Activated naive CD8-positive, alpha-beta T cell treated with anti-CD3 and anti-CD28 coated beads, Interleukin-2, amount 10 ng/mL, durations not matched to agents 7 days and 5 days (primary cell): ENCODE measurements around the gene PLA2G7. TPM values are rescaled to one million over a fixed set of nuclear protein-coding genes. Genes with fewer than 3 reads are reported as not detected.

ENCODE experiments used
- ATAC-seq: fragments of 150-1000 bp; cut with Tn5 transposase; one replicate; pipeline ENCODE4 v1.10.0; 2021; ENCODE audit warnings: low read depth, moderate library complexity
- POLR2A ChIA-PET: fragments of 350-600 bp; sonication (Branson Sonifier 250); formaldehyde crosslinking; loops from one replicate; lab custom pipeline; 2021; ENCODE audit warnings: antibody characterized with exemption; lab: Charles Lee
- DNase-seq: peaks from one replicate; pipeline ENCODE4 v3.0.0; 2021
- H3K27ac Mint-ChIP-seq: one replicate; pipeline ENCODE4 v1.8.0; 2022; ENCODE audit warnings: mild to moderate bottlenecking, mixed read lengths
- H3K27me3 Mint-ChIP-seq: one replicate; pipeline ENCODE4 v1.8.0; 2022; ENCODE audit warnings: mild to moderate bottlenecking, moderate library complexity, mixed read lengths
- H3K36me3 Mint-ChIP-seq: one replicate; pipeline ENCODE4 v1.8.0; 2021; ENCODE audit warnings: mild to moderate bottlenecking, mixed read lengths
- H3K4me1 Mint-ChIP-seq: one replicate; pipeline ENCODE4 v1.8.0; 2021; ENCODE audit warnings: mixed read lengths
- H3K4me3 Mint-ChIP-seq: one replicate; pipeline ENCODE4 v1.8.0; 2022; ENCODE audit warnings: mild to moderate bottlenecking, moderate library complexity, mixed read lengths
- H3K9me3 Mint-ChIP-seq: one replicate; pipeline ENCODE4 v1.8.0; 2021; ENCODE audit warnings: mixed read lengths
- total RNA-seq, 2 experiments: library from RNA; stranded (reverse); gene quantifications; one replicate each; pipeline ENCODE4 v1.2.3, GENCODE V29; 2021

PLA2G7 gene
- total RNA-seq, 2 experiments from 2014 or later = 7.5 to 9.6 TPM

GRCh38 chr6:46741482-46741881 lies 6.3 kb upstream of the PLA2G7 start:
- POLR2A ChIA-PET = no interaction called here
- Mint-ChIP-seq H3K27me3 (peaks cover 18% of the 10 kb centered on the region), H3K27ac (no peak overlapping the region), H3K9me3 (no peaks in the 10 kb centered on the region), H3K36me3 (no peaks in the 10 kb centered on the region), H3K4me1 (no peaks in the 10 kb centered on the region), H3K4me3 (no peak overlapping the region)
- ATAC-seq (no peak), DNase-seq (no peak)

- H3K36me3 Mint-ChIP-seq = no peaks in the 10 kb centered on the region
- POLR2A ChIA-PET = no interaction called here
- no peaks in the 10 kb centered on the region for H3K9me3 Mint-ChIP-seq
- DNase-seq = no peak
- H3K27ac Mint-ChIP-seq = no peak overlapping the region
- H3K4me1 Mint-ChIP-seq = no peaks in the 10 kb centered on the region
- no peak for ATAC-seq
- no peak overlapping the region for H3K4me3 Mint-ChIP-seq
- H3K27me3 Mint-ChIP-seq = peaks cover 46% of the 10 kb centered on the region
Observed at GRCh38 chr6:46736906-46737305, 1.7 kb upstream of the PLA2G7 start.

GRCh38 chr6:46735720-46736031 lies 501 bp upstream of the PLA2G7 start:
- no peaks in the 10 kb centered on the region for H3K9me3 Mint-ChIP-seq

DNA sequence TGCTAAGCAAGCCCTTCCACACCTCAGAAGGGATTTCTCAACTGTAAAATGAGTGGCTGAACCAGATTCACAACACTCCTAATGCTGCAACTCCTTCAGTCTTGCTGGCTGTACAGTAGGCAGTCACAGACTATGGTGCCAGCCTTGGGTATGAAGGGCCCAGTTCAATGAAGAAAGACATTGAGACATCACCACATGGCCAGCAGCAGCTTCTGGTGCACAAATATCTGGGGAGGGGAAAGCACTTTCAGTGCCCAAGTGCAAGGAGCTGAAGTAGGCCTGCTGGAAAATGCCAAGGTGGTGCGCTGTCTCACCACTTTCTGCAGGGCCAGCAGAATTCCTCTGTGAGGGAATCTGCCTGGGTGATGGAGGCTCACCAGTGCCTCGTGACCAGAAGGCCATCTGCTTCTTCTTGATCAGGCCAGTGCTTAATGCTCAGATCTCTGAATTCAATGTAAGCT lies 1.8 kb downstream of the PLA2G7 start:
- no peak overlapping the region for H3K27ac Mint-ChIP-seq
- H3K36me3 Mint-ChIP-seq = no peaks in the 10 kb centered on the region
- POLR2A ChIA-PET = no interaction called here
- no peaks in the 10 kb centered on the region for H3K9me3 Mint-ChIP-seq
- H3K27me3 Mint-ChIP-seq = peaks cover 50% of the 10 kb centered on the region
- no peak for DNase-seq
- no peak for ATAC-seq
- no peak overlapping the region for H3K4me3 Mint-ChIP-seq
- no peaks in the 10 kb centered on the region for H3K4me1 Mint-ChIP-seq

More at GRCh38 chr6:46735720-46736031, 501 bp upstream of the PLA2G7 start:
- POLR2A ChIA-PET = no interaction called here
- no peak overlapping the region for H3K4me3 Mint-ChIP-seq
- no peaks in the 10 kb centered on the region for H3K36me3 Mint-ChIP-seq
- no peak for DNase-seq
- H3K27me3 Mint-ChIP-seq = peaks cover 49% of the 10 kb centered on the region
- H3K4me1 Mint-ChIP-seq = no peaks in the 10 kb centered on the region
- H3K27ac Mint-ChIP-seq = no peak overlapping the region
- no peak for ATAC-seq

- H3K36me3 Mint-ChIP-seq = no peaks in the 10 kb centered on the region
- no peak overlapping the region for H3K27ac Mint-ChIP-seq
- no peak for DNase-seq
- H3K27me3 Mint-ChIP-seq = peaks cover 41% of the 10 kb centered on the region
- no peaks in the 10 kb centered on the region for H3K9me3 Mint-ChIP-seq
- H3K4me3 Mint-ChIP-seq = no peak overlapping the region
- POLR2A ChIA-PET = no interaction called here
- no peak for ATAC-seq
- no peaks in the 10 kb centered on the region for H3K4me1 Mint-ChIP-seq
Observed at GRCh38 chr6:46730921-46731461, 4.2 kb downstream of the PLA2G7 start.

DNA sequence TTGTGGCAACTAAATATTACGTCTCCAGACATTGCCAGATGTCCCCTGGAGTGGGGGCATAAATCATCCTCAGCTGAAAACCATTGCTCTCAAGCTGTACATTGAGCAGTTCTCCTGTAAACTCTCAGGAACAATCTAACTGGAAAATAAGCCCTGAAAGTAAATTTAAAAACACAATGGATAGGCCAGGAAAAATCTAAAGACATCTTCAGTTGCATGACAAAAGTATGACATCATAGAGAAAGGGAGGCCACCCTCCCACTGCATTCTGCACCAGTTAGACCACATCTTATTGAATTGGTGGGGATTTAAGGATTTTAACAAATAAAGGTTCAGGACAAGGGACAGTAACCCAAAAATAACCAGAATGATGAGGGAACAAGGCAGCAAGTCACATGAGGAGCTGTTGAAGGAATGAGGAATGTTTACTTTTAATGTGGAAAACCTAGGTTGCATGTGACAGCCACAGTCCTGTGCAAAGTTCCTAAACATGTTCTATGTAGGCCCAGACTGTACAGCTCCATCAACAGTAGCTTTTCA lies 5.3 kb downstream of the PLA2G7 start:
- DNase-seq (no peak), ATAC-seq (no peak)
- Mint-ChIP-seq H3K9me3 (no peaks in the 10 kb centered on the region), H3K27me3 (peaks cover 34% of the 10 kb centered on the region), H3K4me3 (no peak overlapping the region), H3K27ac (no peak overlapping the region), H3K4me1 (no peaks in the 10 kb centered on the region), H3K36me3 (no peaks in the 10 kb centered on the region)
- POLR2A ChIA-PET = no interaction called here

GRCh38 chr6:46720401-46720800 lies 14.8 kb downstream of the PLA2G7 start:
- Mint-ChIP-seq H3K9me3 (no peaks in the 10 kb centered on the region), H3K36me3 (no peaks in the 10 kb centered on the region), H3K4me1 (no peaks in the 10 kb centered on the region), H3K27ac (no peak overlapping the region), H3K27me3 (peaks cover 10% of the 10 kb centered on the region), H3K4me3 (no peak overlapping the region)
- DNase-seq (no peak), ATAC-seq (no peak)
- POLR2A ChIA-PET = no interaction called here

GRCh38 chr6:46719099-46719498 lies 16.1 kb downstream of the PLA2G7 start:
- POLR2A ChIA-PET = no interaction called here

GRCh38 chr6:46715141-46715540 lies 20.0 kb downstream of the PLA2G7 start:
- no peak overlapping the region for H3K27ac Mint-ChIP-seq
- no peaks in the 10 kb centered on the region for H3K4me1 Mint-ChIP-seq
- H3K36me3 Mint-ChIP-seq = no peaks in the 10 kb centered on the region
- no peak for ATAC-seq
- no peak for DNase-seq
- no peaks in the 10 kb centered on the region for H3K9me3 Mint-ChIP-seq
- POLR2A ChIA-PET = no interaction called here
- H3K4me3 Mint-ChIP-seq = no peak overlapping the region
- H3K27me3 Mint-ChIP-seq = peaks cover 11% of the 10 kb centered on the region

More at GRCh38 chr6:46719099-46719498, 16.1 kb downstream of the PLA2G7 start:
- Mint-ChIP-seq H3K36me3 (no peaks in the 10 kb centered on the region), H3K27me3 (peaks cover 9% of the 10 kb centered on the region), H3K4me1 (no peaks in the 10 kb centered on the region), H3K27ac (no peak overlapping the region), H3K9me3 (no peaks in the 10 kb centered on the region), H3K4me3 (no peak overlapping the region)
- no peak for DNase-seq
- no peak for ATAC-seq

GRCh38 chr6:46711491-46711890 lies 23.7 kb downstream of the PLA2G7 start:
- H3K36me3 Mint-ChIP-seq = no peaks in the 10 kb centered on the region
- ATAC-seq = no peak
- H3K27ac Mint-ChIP-seq = no peak overlapping the region
- H3K27me3 Mint-ChIP-seq = peaks cover 19% of the 10 kb centered on the region
- POLR2A ChIA-PET = no interaction called here
- H3K4me3 Mint-ChIP-seq = no peak overlapping the region
- no peak for DNase-seq
- H3K4me1 Mint-ChIP-seq = no peaks in the 10 kb centered on the region
- no peaks in the 10 kb centered on the region for H3K9me3 Mint-ChIP-seq

- ATAC-seq = no peak
- POLR2A ChIA-PET = no interaction called here
- no peak overlapping the region for H3K27ac Mint-ChIP-seq
- no peak overlapping the region for H3K4me3 Mint-ChIP-seq
- H3K4me1 Mint-ChIP-seq = peaks cover 2% of the 10 kb centered on the region
- peaks cover 34% of the 10 kb centered on the region for H3K27me3 Mint-ChIP-seq
- H3K9me3 Mint-ChIP-seq = no peaks in the 10 kb centered on the region
- no peaks in the 10 kb centered on the region for H3K36me3 Mint-ChIP-seq
- DNase-seq = no peak
Observed at GRCh38 chr6:46706464-46706863, 28.7 kb downstream of the PLA2G7 start.

- H3K9me3 Mint-ChIP-seq = no peaks in the 10 kb centered on the region
- no peak for ATAC-seq
- H3K36me3 Mint-ChIP-seq = no peaks in the 10 kb centered on the region
- no peak overlapping the region for H3K4me3 Mint-ChIP-seq
- peaks cover 33% of the 10 kb centered on the region for H3K27me3 Mint-ChIP-seq
- no peak overlapping the region for H3K27ac Mint-ChIP-seq
- no peak for DNase-seq
- H3K4me1 Mint-ChIP-seq = peaks cover 2% of the 10 kb centered on the region
- POLR2A ChIA-PET = no interaction called here
Observed at GRCh38 chr6:46704562-46704961, 30.6 kb downstream of the PLA2G7 start.

DNA sequence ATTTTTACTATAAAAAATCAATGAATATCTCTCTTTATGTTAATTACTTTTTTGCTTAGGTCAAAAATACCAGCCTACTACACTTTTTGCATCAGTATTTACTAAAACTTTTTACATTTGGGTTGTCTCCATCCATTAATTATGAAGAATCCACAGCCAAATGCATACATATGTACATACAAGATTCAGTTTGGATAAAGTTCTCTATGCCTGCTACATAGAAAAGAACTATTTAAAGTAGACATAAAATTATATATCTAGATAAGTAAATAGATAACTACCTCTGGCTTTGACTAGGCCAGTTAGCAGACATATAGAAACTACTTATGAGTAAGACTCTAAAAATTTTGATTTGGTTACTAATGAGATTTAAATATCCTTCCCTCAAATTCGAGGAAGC lies 35.2 kb downstream of the PLA2G7 start:
- Mint-ChIP-seq H3K27me3 (peaks cover 30% of the 10 kb centered on the region), H3K9me3 (no peaks in the 10 kb centered on the region), H3K36me3 (no peaks in the 10 kb centered on the region), H3K4me1 (no peaks in the 10 kb centered on the region), H3K4me3 (no peak overlapping the region), H3K27ac (no peak overlapping the region)
- DNase-seq (no peak), ATAC-seq (no peak)
- POLR2A ChIA-PET = no interaction called here

DNA sequence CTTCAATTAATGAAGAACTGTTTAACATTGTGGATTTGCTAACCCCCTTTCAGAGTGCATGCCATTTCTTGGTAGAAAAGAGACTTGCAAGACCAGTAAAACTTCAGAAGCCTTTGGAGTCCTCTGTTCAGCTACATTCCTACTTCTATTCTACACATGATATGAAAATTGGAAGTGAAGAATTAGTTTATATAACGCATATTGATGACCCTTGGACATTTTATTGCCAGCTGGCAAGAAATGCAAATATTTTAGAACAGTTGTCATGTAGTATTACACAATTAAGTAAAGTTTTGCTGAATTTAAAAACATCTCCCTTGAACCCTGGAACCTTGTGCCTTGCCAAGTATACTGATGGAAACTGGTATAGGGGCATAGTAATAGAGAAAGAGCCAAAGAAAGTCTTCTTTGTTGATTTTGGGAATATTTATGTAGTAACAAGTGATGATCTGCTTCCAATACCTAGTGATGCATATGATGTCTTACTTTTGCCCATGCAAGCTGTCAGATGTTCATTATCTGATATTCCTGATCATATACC lies 44.2 kb downstream of the PLA2G7 start:
- peaks cover 16% of the 10 kb centered on the region for H3K27me3 Mint-ChIP-seq
- no peaks in the 10 kb centered on the region for H3K4me1 Mint-ChIP-seq
- no peak overlapping the region for H3K27ac Mint-ChIP-seq
- H3K36me3 Mint-ChIP-seq = no peaks in the 10 kb centered on the region
- no peak for ATAC-seq
- peaks cover 2% of the 10 kb centered on the region for H3K9me3 Mint-ChIP-seq
- no peak for DNase-seq
- POLR2A ChIA-PET = no interaction called here
- H3K4me3 Mint-ChIP-seq = no peak overlapping the region
